ENCODE results near the gene PKIG.
"Not testable (repeated sequence)": the region's sequence is repeated elsewhere in the genome, so short reads cannot be mapped to it uniquely, and the experiment has no call there.

Gene PKIG

GRCh38 chr20:44547419-44547818, 35.0 kb upstream of the PKIG start:
- H3K9me3 ChIP-seq (ENCODE audit: control insufficient read depth, low read length): no peaks in the 10 kb centered on the region
- no peak overlapping the region for H3K27ac ChIP-seq (ENCODE audit: insufficient read depth, low read length, poor library complexity, severe bottlenecking)
- no peaks in the 10 kb centered on the region for H3K36me3 ChIP-seq (ENCODE audit: control insufficient read depth, insufficient read depth, low read length)
- no peaks in the 10 kb centered on the region for H3K27me3 ChIP-seq (replicated peaks; ENCODE audit: control insufficient read depth, insufficient read depth, low read length, poor library complexity, severe bottlenecking)
- H3K4me1 ChIP-seq (ENCODE audit: control insufficient read depth, insufficient read depth, low read length, poor library complexity, severe bottlenecking): no peaks in the 10 kb centered on the region
- DNase-seq: no peak
- no peak overlapping the region for H3K4me3 ChIP-seq (ENCODE audit: insufficient read depth, low read depth, low read length, poor library complexity, severe bottlenecking)

- Histone ChIP-seq H3K36me3 (ENCODE audit: control insufficient read depth, insufficient read depth, low read length) (no peaks in the 10 kb centered on the region), H3K27me3 (replicated peaks; ENCODE audit: control insufficient read depth, insufficient read depth, low read length, poor library complexity, severe bottlenecking) (no peaks in the 10 kb centered on the region), H3K4me3 (ENCODE audit: insufficient read depth, low read depth, low read length, poor library complexity, severe bottlenecking) (no peak overlapping the region), H3K4me1 (ENCODE audit: control insufficient read depth, insufficient read depth, low read length, poor library complexity, severe bottlenecking) (no peaks in the 10 kb centered on the region), H3K9me3 (ENCODE audit: control insufficient read depth, low read length) (no peaks in the 10 kb centered on the region), H3K27ac (ENCODE audit: insufficient read depth, low read length, poor library complexity, severe bottlenecking) (no peak overlapping the region)
- no peak for DNase-seq
These were observed 33.3 kb upstream of the PKIG start for GRCh38 chr20:44549123-44549522.

GRCh38 chr20:44552050-44552449, 30.3 kb upstream of the PKIG start:
- no peaks in the 10 kb centered on the region for H3K36me3 ChIP-seq (ENCODE audit: control insufficient read depth, insufficient read depth, low read length)
- no peaks in the 10 kb centered on the region for H3K9me3 ChIP-seq (ENCODE audit: control insufficient read depth, low read length)
- no peak overlapping the region for H3K27ac ChIP-seq (ENCODE audit: insufficient read depth, low read length, poor library complexity, severe bottlenecking)
- H3K4me1 ChIP-seq (ENCODE audit: control insufficient read depth, insufficient read depth, low read length, poor library complexity, severe bottlenecking): no peaks in the 10 kb centered on the region
- H3K4me3 ChIP-seq (ENCODE audit: insufficient read depth, low read depth, low read length, poor library complexity, severe bottlenecking): no peak overlapping the region
- no peaks in the 10 kb centered on the region for H3K27me3 ChIP-seq (replicated peaks; ENCODE audit: control insufficient read depth, insufficient read depth, low read length, poor library complexity, severe bottlenecking)
- no peak for DNase-seq

GRCh38 chr20:44552568-44552949, 29.8 kb upstream of the PKIG start:
- Histone ChIP-seq H3K27me3 (replicated peaks; ENCODE audit: control insufficient read depth, insufficient read depth, low read length, poor library complexity, severe bottlenecking) (no peaks in the 10 kb centered on the region), H3K36me3 (ENCODE audit: control insufficient read depth, insufficient read depth, low read length) (no peaks in the 10 kb centered on the region), H3K4me1 (ENCODE audit: control insufficient read depth, insufficient read depth, low read length, poor library complexity, severe bottlenecking) (no peaks in the 10 kb centered on the region), H3K9me3 (ENCODE audit: control insufficient read depth, low read length) (no peaks in the 10 kb centered on the region), H3K27ac (ENCODE audit: insufficient read depth, low read length, poor library complexity, severe bottlenecking) (no peak overlapping the region), H3K4me3 (ENCODE audit: insufficient read depth, low read depth, low read length, poor library complexity, severe bottlenecking) (no peak overlapping the region)
- DNase-seq: no peak

GRCh38 chr20:44552950-44553908, 29.1 kb upstream of the PKIG start:
- no peak for DNase-seq
- Histone ChIP-seq H3K4me1 (ENCODE audit: control insufficient read depth, insufficient read depth, low read length, poor library complexity, severe bottlenecking) (no peaks in the 10 kb centered on the region), H3K9me3 (ENCODE audit: control insufficient read depth, low read length) (no peaks in the 10 kb centered on the region), H3K27ac (ENCODE audit: insufficient read depth, low read length, poor library complexity, severe bottlenecking) (peak overlapping the region; percentile 53), H3K27me3 (replicated peaks; ENCODE audit: control insufficient read depth, insufficient read depth, low read length, poor library complexity, severe bottlenecking) (no peaks in the 10 kb centered on the region), H3K4me3 (ENCODE audit: insufficient read depth, low read depth, low read length, poor library complexity, severe bottlenecking) (no peak overlapping the region), H3K36me3 (ENCODE audit: control insufficient read depth, insufficient read depth, low read length) (no peaks in the 10 kb centered on the region)

GRCh38 chr20:44559302-44559701, 23.1 kb upstream of the PKIG start:
- H3K4me1 ChIP-seq (ENCODE audit: control insufficient read depth, insufficient read depth, low read length, poor library complexity, severe bottlenecking): no peaks in the 10 kb centered on the region
- H3K27ac ChIP-seq (ENCODE audit: insufficient read depth, low read length, poor library complexity, severe bottlenecking): no peak overlapping the region
- H3K36me3 ChIP-seq (ENCODE audit: control insufficient read depth, insufficient read depth, low read length): no peaks in the 10 kb centered on the region
- H3K4me3 ChIP-seq (ENCODE audit: insufficient read depth, low read depth, low read length, poor library complexity, severe bottlenecking): no peak overlapping the region
- H3K27me3 ChIP-seq (replicated peaks; ENCODE audit: control insufficient read depth, insufficient read depth, low read length, poor library complexity, severe bottlenecking): no peaks in the 10 kb centered on the region
- DNase-seq: no peak
- no peaks in the 10 kb centered on the region for H3K9me3 ChIP-seq (ENCODE audit: control insufficient read depth, low read length)

- no peaks in the 10 kb centered on the region for H3K4me1 ChIP-seq (ENCODE audit: control insufficient read depth, insufficient read depth, low read length, poor library complexity, severe bottlenecking)
- no peaks in the 10 kb centered on the region for H3K9me3 ChIP-seq (ENCODE audit: control insufficient read depth, low read length)
- H3K36me3 ChIP-seq (ENCODE audit: control insufficient read depth, insufficient read depth, low read length): no peaks in the 10 kb centered on the region
- no peak for DNase-seq
- no peaks in the 10 kb centered on the region for H3K27me3 ChIP-seq (replicated peaks; ENCODE audit: control insufficient read depth, insufficient read depth, low read length, poor library complexity, severe bottlenecking)
- no peak overlapping the region for H3K4me3 ChIP-seq (ENCODE audit: insufficient read depth, low read depth, low read length, poor library complexity, severe bottlenecking)
- H3K27ac ChIP-seq (ENCODE audit: insufficient read depth, low read length, poor library complexity, severe bottlenecking): no peak overlapping the region
These were observed 22.1 kb upstream of the PKIG start for GRCh38 chr20:44560229-44560628.

- not testable (repeated sequence) for H3K36me3 ChIP-seq (ENCODE audit: control insufficient read depth, insufficient read depth, low read length); H3K27ac ChIP-seq (ENCODE audit: insufficient read depth, low read length, poor library complexity, severe bottlenecking); H3K4me1 ChIP-seq (ENCODE audit: control insufficient read depth, insufficient read depth, low read length, poor library complexity, severe bottlenecking); H3K27me3 ChIP-seq (replicated peaks; ENCODE audit: control insufficient read depth, insufficient read depth, low read length, poor library complexity, severe bottlenecking); H3K9me3 ChIP-seq (ENCODE audit: control insufficient read depth, low read length); DNase-seq; H3K4me3 ChIP-seq (ENCODE audit: insufficient read depth, low read depth, low read length, poor library complexity, severe bottlenecking)
These were observed 21.6 kb upstream of the PKIG start for GRCh38 chr20:44560818-44561217.

GRCh38 chr20:44561876-44562275, 20.5 kb upstream of the PKIG start:
- H3K27ac ChIP-seq (ENCODE audit: insufficient read depth, low read length, poor library complexity, severe bottlenecking): no peak overlapping the region
- no peak overlapping the region for H3K4me3 ChIP-seq (ENCODE audit: insufficient read depth, low read depth, low read length, poor library complexity, severe bottlenecking)
- H3K9me3 ChIP-seq (ENCODE audit: control insufficient read depth, low read length): no peaks in the 10 kb centered on the region
- no peaks in the 10 kb centered on the region for H3K27me3 ChIP-seq (replicated peaks; ENCODE audit: control insufficient read depth, insufficient read depth, low read length, poor library complexity, severe bottlenecking)
- H3K4me1 ChIP-seq (ENCODE audit: control insufficient read depth, insufficient read depth, low read length, poor library complexity, severe bottlenecking): no peaks in the 10 kb centered on the region
- no peaks in the 10 kb centered on the region for H3K36me3 ChIP-seq (ENCODE audit: control insufficient read depth, insufficient read depth, low read length)
- no peak for DNase-seq

- Histone ChIP-seq H3K4me3 (ENCODE audit: insufficient read depth, low read depth, low read length, poor library complexity, severe bottlenecking) (no peak overlapping the region), H3K27me3 (replicated peaks; ENCODE audit: control insufficient read depth, insufficient read depth, low read length, poor library complexity, severe bottlenecking) (no peaks in the 10 kb centered on the region), H3K4me1 (ENCODE audit: control insufficient read depth, insufficient read depth, low read length, poor library complexity, severe bottlenecking) (no peaks in the 10 kb centered on the region), H3K27ac (ENCODE audit: insufficient read depth, low read length, poor library complexity, severe bottlenecking) (no peak overlapping the region), H3K9me3 (ENCODE audit: control insufficient read depth, low read length) (no peaks in the 10 kb centered on the region), H3K36me3 (ENCODE audit: control insufficient read depth, insufficient read depth, low read length) (no peaks in the 10 kb centered on the region)
- no peak for DNase-seq
These were observed 16.4 kb upstream of the PKIG start for GRCh38 chr20:44566018-44566417.
